ENCODE results near the gene SNAPIN.

GRCh38 chr1:153688276-153688675 is 29.8 kb downstream of the SNAPIN start:
- TF ChIP-seq EZH2 (IDR thresholded peaks at IDR 0.05; ENCODE audit: low read length, unreplicated experiment): no peak
- TF ChIP-seq, protein P1, sequence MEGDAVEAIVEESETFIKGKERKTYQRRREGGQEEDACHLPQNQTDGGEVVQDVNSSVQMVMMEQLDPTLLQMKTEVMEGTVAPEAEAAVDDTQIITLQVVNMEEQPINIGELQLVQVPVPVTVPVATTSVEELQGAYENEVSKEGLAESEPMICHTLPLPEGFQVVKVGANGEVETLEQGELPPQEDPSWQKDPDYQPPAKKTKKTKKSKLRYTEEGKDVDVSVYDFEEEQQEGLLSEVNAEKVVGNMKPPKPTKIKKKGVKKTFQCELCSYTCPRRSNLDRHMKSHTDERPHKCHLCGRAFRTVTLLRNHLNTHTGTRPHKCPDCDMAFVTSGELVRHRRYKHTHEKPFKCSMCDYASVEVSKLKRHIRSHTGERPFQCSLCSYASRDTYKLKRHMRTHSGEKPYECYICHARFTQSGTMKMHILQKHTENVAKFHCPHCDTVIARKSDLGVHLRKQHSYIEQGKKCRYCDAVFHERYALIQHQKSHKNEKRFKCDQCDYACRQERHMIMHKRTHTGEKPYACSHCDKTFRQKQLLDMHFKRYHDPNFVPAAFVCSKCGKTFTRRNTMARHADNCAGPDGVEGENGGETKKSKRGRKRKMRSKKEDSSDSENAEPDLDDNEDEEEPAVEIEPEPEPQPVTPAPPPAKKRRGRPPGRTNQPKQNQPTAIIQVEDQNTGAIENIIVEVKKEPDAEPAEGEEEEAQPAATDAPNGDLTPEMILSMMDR (conservative IDR thresholded peaks at IDR 0.05; ENCODE audit: low read depth, low read length): no peak

Measured in PC-3 (cell line).